ENCODE results near the gene ADCY10.

Gene ADCY10

DNA sequence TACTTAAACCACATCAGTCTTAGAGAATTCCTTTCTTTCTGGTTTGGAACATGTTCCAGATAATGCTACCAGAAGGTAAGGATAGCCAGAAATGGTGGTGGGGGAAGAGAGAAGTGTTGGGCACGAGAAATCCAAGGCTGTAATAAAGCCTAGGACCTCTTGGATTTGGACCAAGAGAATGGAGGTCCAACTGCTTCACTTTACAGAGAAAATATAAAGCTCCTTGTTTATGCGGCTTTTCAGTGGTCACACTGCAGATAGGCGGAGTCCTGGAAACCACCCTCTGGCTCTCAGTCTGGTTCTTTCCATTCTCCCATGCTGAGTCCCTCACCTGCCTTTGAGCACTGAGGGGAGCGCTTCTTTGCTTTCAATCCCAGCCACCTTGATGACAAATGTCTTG, 87.8 kb downstream of the ADCY10 start:
- H3K27ac ChIP-seq (replicated peaks) = no peak overlapping the region
- TF ChIP-seq SPI1 (IDR thresholded peaks at IDR 0.05; ENCODE audit: borderline replicate concordance, low read depth) (no peak), CTCF (IDR thresholded peaks at IDR 0.05; ENCODE audit: insufficient read depth, low read length) (no peak), GABPA (IDR thresholded peaks at IDR 0.05; ENCODE audit: low read depth) (no peak)
- TF ChIP-seq, protein P1, sequence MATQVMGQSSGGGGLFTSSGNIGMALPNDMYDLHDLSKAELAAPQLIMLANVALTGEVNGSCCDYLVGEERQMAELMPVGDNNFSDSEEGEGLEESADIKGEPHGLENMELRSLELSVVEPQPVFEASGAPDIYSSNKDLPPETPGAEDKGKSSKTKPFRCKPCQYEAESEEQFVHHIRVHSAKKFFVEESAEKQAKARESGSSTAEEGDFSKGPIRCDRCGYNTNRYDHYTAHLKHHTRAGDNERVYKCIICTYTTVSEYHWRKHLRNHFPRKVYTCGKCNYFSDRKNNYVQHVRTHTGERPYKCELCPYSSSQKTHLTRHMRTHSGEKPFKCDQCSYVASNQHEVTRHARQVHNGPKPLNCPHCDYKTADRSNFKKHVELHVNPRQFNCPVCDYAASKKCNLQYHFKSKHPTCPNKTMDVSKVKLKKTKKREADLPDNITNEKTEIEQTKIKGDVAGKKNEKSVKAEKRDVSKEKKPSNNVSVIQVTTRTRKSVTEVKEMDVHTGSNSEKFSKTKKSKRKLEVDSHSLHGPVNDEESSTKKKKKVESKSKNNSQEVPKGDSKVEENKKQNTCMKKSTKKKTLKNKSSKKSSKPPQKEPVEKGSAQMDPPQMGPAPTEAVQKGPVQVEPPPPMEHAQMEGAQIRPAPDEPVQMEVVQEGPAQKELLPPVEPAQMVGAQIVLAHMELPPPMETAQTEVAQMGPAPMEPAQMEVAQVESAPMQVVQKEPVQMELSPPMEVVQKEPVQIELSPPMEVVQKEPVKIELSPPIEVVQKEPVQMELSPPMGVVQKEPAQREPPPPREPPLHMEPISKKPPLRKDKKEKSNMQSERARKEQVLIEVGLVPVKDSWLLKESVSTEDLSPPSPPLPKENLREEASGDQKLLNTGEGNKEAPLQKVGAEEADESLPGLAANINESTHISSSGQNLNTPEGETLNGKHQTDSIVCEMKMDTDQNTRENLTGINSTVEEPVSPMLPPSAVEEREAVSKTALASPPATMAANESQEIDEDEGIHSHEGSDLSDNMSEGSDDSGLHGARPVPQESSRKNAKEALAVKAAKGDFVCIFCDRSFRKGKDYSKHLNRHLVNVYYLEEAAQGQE (IDR thresholded peaks at IDR 0.05; ENCODE audit: insufficient replicate concordance, low read depth) = no peak
- DNase-seq (ENCODE audit: low read depth in 1 of 2, low spot score in 1 of 2) = no peak
- H3K4me3 ChIP-seq (replicated peaks; ENCODE audit: insufficient read depth, low read length) = no peak overlapping the region
- no peaks in the 10 kb centered on the region for H3K27me3 ChIP-seq (ENCODE audit: insufficient read depth, poor library complexity, severe bottlenecking)

DNA sequence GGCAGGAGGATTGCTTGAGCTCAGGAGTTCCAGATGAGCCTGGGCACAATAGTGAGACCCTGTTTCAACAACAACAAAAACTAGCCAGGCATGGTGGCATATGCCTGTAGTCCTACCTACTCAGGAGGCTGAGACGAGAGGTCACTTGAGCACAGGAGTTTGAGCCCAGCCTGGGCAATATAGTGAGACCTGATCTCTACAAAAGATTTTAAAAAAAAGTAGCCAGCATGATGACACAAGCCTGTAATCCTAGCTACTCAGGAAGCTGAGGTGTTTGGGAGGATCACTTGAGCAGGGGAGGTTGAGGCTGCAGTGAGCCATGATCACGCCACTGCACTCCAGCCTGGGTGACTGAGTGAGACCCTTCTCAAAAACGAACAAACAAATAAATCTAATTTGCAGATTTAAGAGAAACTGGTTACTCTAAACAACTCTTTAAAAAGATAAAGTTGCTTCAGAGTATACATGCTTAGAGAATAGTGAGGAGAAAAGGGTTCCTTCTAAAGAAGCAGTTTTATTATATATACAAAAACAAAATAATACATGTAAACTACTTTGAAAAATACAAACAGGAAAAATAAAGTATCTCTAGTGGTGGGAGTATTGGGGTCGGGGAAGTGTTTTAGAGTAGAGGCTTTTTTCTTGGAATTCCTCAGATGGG, 88.4 kb downstream of the ADCY10 start:
- Histone ChIP-seq H3K4me3 (replicated peaks; ENCODE audit: insufficient read depth, low read length) (no peak overlapping the region), H3K27me3 (ENCODE audit: insufficient read depth, poor library complexity, severe bottlenecking) (no peaks in the 10 kb centered on the region), H3K27ac (replicated peaks) (no peak overlapping the region)
- DNase-seq (ENCODE audit: low read depth in 1 of 2, low spot score in 1 of 2) = no peak
- TF ChIP-seq POLR2AphosphoS5 (IDR thresholded peaks at IDR 0.05; ENCODE audit: low read depth) = no peak
- TF ChIP-seq SPI1 (IDR thresholded peaks at IDR 0.05; ENCODE audit: borderline replicate concordance, low read depth) = no peak
- no peak for TF ChIP-seq CTCF (IDR thresholded peaks at IDR 0.05; ENCODE audit: insufficient read depth, low read length)
- TF ChIP-seq, protein P1 (IDR thresholded peaks at IDR 0.05; ENCODE audit: insufficient replicate concordance, low read depth) = no peak
- no peak for TF ChIP-seq GABPA (IDR thresholded peaks at IDR 0.05; ENCODE audit: low read depth)

DNA sequence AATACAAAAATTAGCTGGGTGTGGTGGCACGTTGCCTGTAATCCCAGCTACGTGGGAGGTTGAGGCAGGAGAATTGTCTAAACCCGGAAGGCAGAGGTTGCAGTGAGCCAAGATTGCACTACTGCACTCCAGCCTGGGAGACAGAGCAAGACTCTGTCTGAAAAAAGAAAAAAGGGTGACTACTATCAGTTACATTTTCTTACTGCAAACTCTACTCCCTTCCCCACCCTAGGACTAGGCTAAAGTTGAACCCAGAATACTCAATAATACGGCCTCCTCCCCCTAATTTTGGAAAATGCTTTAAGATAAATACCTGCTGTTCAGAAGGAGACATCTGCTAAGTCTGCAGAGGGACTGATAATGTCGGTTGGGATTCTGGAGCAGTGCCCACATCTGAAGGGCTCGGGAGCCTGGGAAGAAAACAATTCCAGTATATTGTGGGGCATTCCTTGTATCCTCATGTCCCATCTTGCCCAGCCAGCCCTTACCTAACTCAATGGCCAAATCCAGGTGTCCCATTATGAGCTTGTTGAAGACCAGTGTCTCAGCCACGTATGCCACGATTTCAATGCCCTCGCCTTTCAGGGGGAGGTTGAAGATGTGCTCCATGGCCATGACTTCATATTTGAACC, 89.7 kb downstream of the ADCY10 start:
- Histone ChIP-seq H3K27ac (replicated peaks) (no peak overlapping the region), H3K4me3 (replicated peaks; ENCODE audit: insufficient read depth, low read length) (no peak overlapping the region), H3K27me3 (ENCODE audit: insufficient read depth, poor library complexity, severe bottlenecking) (no peaks in the 10 kb centered on the region)
- TF ChIP-seq GABPA (IDR thresholded peaks at IDR 0.05; ENCODE audit: low read depth) (no peak), SPI1 (IDR thresholded peaks at IDR 0.05; ENCODE audit: borderline replicate concordance, low read depth) (no peak), POLR2AphosphoS5 (IDR thresholded peaks at IDR 0.05; ENCODE audit: low read depth) (no peak), CTCF (IDR thresholded peaks at IDR 0.05; ENCODE audit: insufficient read depth, low read length) (no peak)
- TF ChIP-seq, protein P1 (IDR thresholded peaks at IDR 0.05; ENCODE audit: insufficient replicate concordance, low read depth) = no peak
- DNase-seq (ENCODE audit: low read depth in 1 of 2, low spot score in 1 of 2) = no peak

Measured in HL-60 (cell line).